Mammary epithelial cell (primary cell): Measurements from ENCODE around the gene DYNC2H1.

Source experiments
- CTCF ChIP-seq, 2 donors: IDR thresholded peaks in 1 of 2; conservative IDR thresholded peaks in 1 of 2; 2 replicates each; pipeline ENCODE4 v1.5.1; 2011 to 2012; ENCODE audit warnings: inconsistent platforms in 2 of 2, low read length in 2 of 2, mild to moderate bottlenecking in 2 of 2, control low read depth in 1 of 2, low read depth in 1 of 2; ENCODE audit not compliant: insufficient read depth in 1 of 2; ENCODE audit errors: extremely low read depth in 1 of 2
- EZH2 ChIP-seq: IDR thresholded peaks from 2 replicates; pipeline ENCODE4 v1.6.1; 2012; ENCODE audit warnings: low read length, inconsistent platforms, borderline replicate concordance

GRCh38 chr11:103434073-103434411, 324.8 kb downstream of the DYNC2H1 start:
- no peak for TF ChIP-seq CTCF (conservative IDR thresholded peaks at IDR 0.05 in 1 of 2, IDR thresholded peaks at IDR 0.05 in 1 of 2; ENCODE audit: extremely low read depth in 1 of 2, insufficient read depth in 1 of 2, low read depth in 1 of 2, low read length in 2 of 2)
- no peak for TF ChIP-seq EZH2
